ENCODE data around the gene RAP1B. TPM values are rescaled to one million over a fixed set of nuclear protein-coding genes. Genes with fewer than 3 reads are reported as not detected.

RAP1B gene
- total and polyA plus RNA-seq, 2 of the 13 experiments (the other 11 are each of a cell fraction or from before 2014, with no cell fraction given): 71.1 to 92.7 TPM

DNA sequence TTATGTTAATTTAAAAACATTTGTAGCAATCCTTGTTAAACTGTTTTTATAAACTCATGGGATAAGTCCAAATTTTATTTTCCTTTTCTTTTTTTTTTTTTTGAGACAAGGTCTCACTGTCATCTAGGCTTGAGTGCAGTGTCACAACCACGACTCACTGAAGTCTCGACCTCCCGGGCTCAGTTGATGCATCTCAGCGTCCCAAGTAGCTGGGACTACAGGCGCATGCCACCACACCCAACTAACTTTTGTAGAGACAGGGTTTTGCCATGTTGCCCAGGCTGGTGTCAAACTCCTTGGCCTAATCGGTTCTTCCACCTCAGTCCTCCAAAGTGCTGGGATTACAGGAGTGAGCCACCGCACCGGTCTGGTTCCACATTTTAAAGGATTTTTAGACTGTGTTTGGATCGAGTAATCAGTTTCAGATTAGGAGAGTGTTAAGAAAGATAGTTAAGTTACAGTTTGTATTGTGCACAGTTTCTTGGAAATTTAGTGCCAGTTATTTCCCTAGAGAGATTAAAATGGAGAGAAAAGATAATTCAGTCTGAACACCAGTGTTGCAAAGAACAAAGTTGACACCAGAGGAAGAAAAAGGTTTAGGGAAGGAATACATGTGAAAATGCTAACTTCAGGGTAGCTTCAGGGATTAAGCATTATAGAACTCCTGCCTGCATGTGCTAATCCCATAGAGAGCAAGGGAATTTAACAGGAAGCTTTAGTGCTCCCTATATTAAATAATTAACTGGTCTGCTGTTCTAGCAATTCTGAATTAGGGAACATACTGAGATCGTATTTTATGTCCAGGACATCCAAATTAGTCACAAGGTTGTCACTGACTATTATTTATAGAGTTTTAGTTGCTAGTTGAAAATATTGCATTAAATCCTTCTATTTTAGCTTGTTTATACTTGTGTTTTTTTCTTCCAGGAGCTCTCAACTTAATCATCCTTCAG lies 10.1 kb downstream of the RAP1B start (continued):
- TF ChIP-seq, protein P1, sequence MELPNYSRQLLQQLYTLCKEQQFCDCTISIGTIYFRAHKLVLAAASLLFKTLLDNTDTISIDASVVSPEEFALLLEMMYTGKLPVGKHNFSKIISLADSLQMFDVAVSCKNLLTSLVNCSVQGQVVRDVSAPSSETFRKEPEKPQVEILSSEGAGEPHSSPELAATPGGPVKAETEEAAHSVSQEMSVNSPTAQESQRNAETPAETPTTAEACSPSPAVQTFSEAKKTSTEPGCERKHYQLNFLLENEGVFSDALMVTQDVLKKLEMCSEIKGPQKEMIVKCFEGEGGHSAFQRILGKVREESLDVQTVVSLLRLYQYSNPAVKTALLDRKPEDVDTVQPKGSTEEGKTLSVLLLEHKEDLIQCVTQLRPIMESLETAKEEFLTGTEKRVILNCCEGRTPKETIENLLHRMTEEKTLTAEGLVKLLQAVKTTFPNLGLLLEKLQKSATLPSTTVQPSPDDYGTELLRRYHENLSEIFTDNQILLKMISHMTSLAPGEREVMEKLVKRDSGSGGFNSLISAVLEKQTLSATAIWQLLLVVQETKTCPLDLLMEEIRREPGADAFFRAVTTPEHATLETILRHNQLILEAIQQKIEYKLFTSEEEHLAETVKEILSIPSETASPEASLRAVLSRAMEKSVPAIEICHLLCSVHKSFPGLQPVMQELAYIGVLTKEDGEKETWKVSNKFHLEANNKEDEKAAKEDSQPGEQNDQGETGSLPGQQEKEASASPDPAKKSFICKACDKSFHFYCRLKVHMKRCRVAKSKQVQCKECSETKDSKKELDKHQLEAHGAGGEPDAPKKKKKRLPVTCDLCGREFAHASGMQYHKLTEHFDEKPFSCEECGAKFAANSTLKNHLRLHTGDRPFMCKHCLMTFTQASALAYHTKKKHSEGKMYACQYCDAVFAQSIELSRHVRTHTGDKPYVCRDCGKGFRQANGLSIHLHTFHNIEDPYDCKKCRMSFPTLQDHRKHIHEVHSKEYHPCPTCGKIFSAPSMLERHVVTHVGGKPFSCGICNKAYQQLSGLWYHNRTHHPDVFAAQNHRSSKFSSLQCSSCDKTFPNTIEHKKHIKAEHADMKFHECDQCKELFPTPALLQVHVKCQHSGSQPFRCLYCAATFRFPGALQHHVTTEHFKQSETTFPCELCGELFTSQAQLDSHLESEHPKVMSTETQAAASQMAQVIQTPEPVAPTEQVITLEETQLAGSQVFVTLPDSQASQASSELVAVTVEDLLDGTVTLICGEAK (IDR thresholded peaks at IDR 0.05): no peak
- TF ChIP-seq, protein P1 (CRISPR knock-in tag; IDR thresholded peaks at IDR 0.05): no peak
- TF ChIP-seq HMG20B (CRISPR knock-in tag; conservative IDR thresholded peaks at IDR 0.05) (no peak), ZFP82 (CRISPR knock-in tag; IDR thresholded peaks at IDR 0.05; ENCODE audit: borderline replicate concordance) (no peak), ZNF331 (CRISPR knock-in tag; IDR thresholded peaks at IDR 0.05) (no peak), SNAPC2 (CRISPR knock-in tag; IDR thresholded peaks at IDR 0.05) (no peak)

Measured in HepG2 (cell line).